NCI-H774 (cell line): Measurements from ENCODE around the gene CDK5.
"Not testable (repeated sequence)": the region's sequence is repeated elsewhere in the genome, so short reads cannot be mapped to it uniquely, and the experiment has no call there.

Experiments used
- DNase-seq: peaks from one replicate; lab custom pipeline; 2025; lab: John Stamatoyannopoulos, UW

The CDK5 gene

GRCh38 chr7:151013733-151014497, 43.8 kb downstream of the CDK5 start:
- DNase-seq = no peak

GRCh38 chr7:151013356-151013732, 44.4 kb downstream of the CDK5 start:
- no peak for DNase-seq

- no peak for DNase-seq
Observed at GRCh38 chr7:151012911-151013347, 44.8 kb downstream of the CDK5 start.

GRCh38 chr7:151012031-151012692, 45.5 kb downstream of the CDK5 start:
- no peak for DNase-seq

GRCh38 chr7:151011616-151012015, 46.1 kb downstream of the CDK5 start:
- not testable (repeated sequence) for DNase-seq

- no peak for DNase-seq
Observed at GRCh38 chr7:151011097-151011409, 46.6 kb downstream of the CDK5 start.

- no peak for DNase-seq
Observed at GRCh38 chr7:151010307-151011096, 47.2 kb downstream of the CDK5 start.

GRCh38 chr7:151010037-151010306, 47.7 kb downstream of the CDK5 start:
- no peak for DNase-seq

GRCh38 chr7:151009327-151010036, 48.2 kb downstream of the CDK5 start:
- DNase-seq = no peak

- DNase-seq = no peak
Observed at GRCh38 chr7:151008511-151009323, 49.0 kb downstream of the CDK5 start.

GRCh38 chr7:151008143-151008510, 49.6 kb downstream of the CDK5 start:
- no peak for DNase-seq

GRCh38 chr7:151007469-151007898, 50.2 kb downstream of the CDK5 start:
- no peak for DNase-seq

GRCh38 chr7:151006590-151007300, 51.0 kb downstream of the CDK5 start:
- no peak for DNase-seq

- DNase-seq = no peak
Observed at GRCh38 chr7:151005566-151005965, 52.1 kb downstream of the CDK5 start.
